Neural crest cell (in vitro differentiated cells): ENCODE data around the gene PRR7. TPM values are rescaled to one million over a fixed set of nuclear protein-coding genes. Genes with fewer than 3 reads are reported as not detected.
A peak's percentile ranks its signal among the peaks of the same experiment; 100 is the strongest.

Experiments
- DNase-seq: peaks from one replicate; pipeline ENCODE4 v3.0.0; 2021; ENCODE audit warnings: low read depth, mixed read lengths, low spot score
- H3K27ac Mint-ChIP-seq: one replicate; pipeline ENCODE4 v1.8.0; 2021; ENCODE audit warnings: mild to moderate bottlenecking, mixed read lengths; ENCODE audit not compliant: unreplicated experiment
- H3K27me3 Mint-ChIP-seq: 2 replicates; pipeline ENCODE4 v1.8.0; 2021; ENCODE audit warnings: low read depth, mild to moderate bottlenecking, mixed read lengths
- H3K36me3 Mint-ChIP-seq: 2 replicates; pipeline ENCODE4 v1.8.0; 2021; ENCODE audit warnings: low read depth, mild to moderate bottlenecking, mixed read lengths
- H3K4me1 Mint-ChIP-seq: 2 replicates; pipeline ENCODE4 v1.8.0; 2021; ENCODE audit warnings: mixed read lengths
- H3K4me3 Mint-ChIP-seq: one replicate; pipeline ENCODE4 v1.8.0; 2021; ENCODE audit warnings: mild to moderate bottlenecking, mixed read lengths
- H3K9me3 Mint-ChIP-seq: 2 replicates; pipeline ENCODE4 v1.8.0; 2021; ENCODE audit warnings: mixed read lengths
- CTCF ChIP-seq: fragments of 200-600 bp; sonication (generic); conservative IDR thresholded peaks from 2 replicates; pipeline ENCODE4 v1.5.0; 2021; ENCODE audit warnings: antibody characterized with exemption, mild to moderate bottlenecking
- total RNA-seq: library from RNA; stranded (reverse); gene quantifications from 2 replicates; pipeline ENCODE4 v1.2.1, GENCODE V29; 2021

Gene PRR7
- total RNA-seq, 1 donor from 2014 or later = 19.0 TPM

GRCh38 chr5:177455661-177456590 lies 9.3 kb downstream of the PRR7 start:
- H3K27me3 Mint-ChIP-seq = peaks cover 35% of the 10 kb centered on the region
- peak overlapping the region; percentile 78 for H3K27ac Mint-ChIP-seq
- TF ChIP-seq CTCF = peak; percentile 96
- peak; percentile 98 for DNase-seq
- peaks cover 9% of the 10 kb centered on the region for H3K36me3 Mint-ChIP-seq
- H3K9me3 Mint-ChIP-seq = no peaks in the 10 kb centered on the region
- peaks cover 35% of the 10 kb centered on the region for H3K4me1 Mint-ChIP-seq
- H3K4me3 Mint-ChIP-seq = peak overlapping the region; percentile 93

GRCh38 chr5:177456591-177456964 lies 10.0 kb downstream of the PRR7 start:
- Mint-ChIP-seq H3K36me3 (peaks cover 12% of the 10 kb centered on the region), H3K4me3 (peak overlapping the region; percentile 93), H3K9me3 (no peaks in the 10 kb centered on the region), H3K27me3 (peaks cover 37% of the 10 kb centered on the region), H3K27ac (peak overlapping the region; percentile 78), H3K4me1 (peaks cover 37% of the 10 kb centered on the region)
- TF ChIP-seq CTCF = no peak
- DNase-seq = no peak

GRCh38 chr5:177456976-177457851 lies 10.6 kb downstream of the PRR7 start:
- Mint-ChIP-seq H3K36me3 (peaks cover 14% of the 10 kb centered on the region), H3K27me3 (peaks cover 33% of the 10 kb centered on the region), H3K4me3 (peak overlapping the region; percentile 95), H3K27ac (peak overlapping the region; percentile 97), H3K9me3 (no peaks in the 10 kb centered on the region), H3K4me1 (peaks cover 38% of the 10 kb centered on the region)
- TF ChIP-seq CTCF = peak; percentile 64
- peak; percentile 81 for DNase-seq

GRCh38 chr5:177457852-177458681 lies 11.5 kb downstream of the PRR7 start:
- no peaks in the 10 kb centered on the region for H3K9me3 Mint-ChIP-seq
- H3K4me1 Mint-ChIP-seq = peaks cover 34% of the 10 kb centered on the region
- H3K4me3 Mint-ChIP-seq = peak overlapping the region; percentile 95
- H3K27me3 Mint-ChIP-seq = peaks cover 25% of the 10 kb centered on the region
- no peak overlapping the region for H3K27ac Mint-ChIP-seq
- no peak for TF ChIP-seq CTCF
- no peak for DNase-seq
- H3K36me3 Mint-ChIP-seq = peaks cover 14% of the 10 kb centered on the region

- TF ChIP-seq CTCF = no peak
- no peak overlapping the region for H3K27ac Mint-ChIP-seq
- no peak for DNase-seq
- peak overlapping the region; percentile 47 for H3K4me3 Mint-ChIP-seq
- H3K4me1 Mint-ChIP-seq = peaks cover 27% of the 10 kb centered on the region
- H3K9me3 Mint-ChIP-seq = no peaks in the 10 kb centered on the region
- H3K36me3 Mint-ChIP-seq = peaks cover 21% of the 10 kb centered on the region
- H3K27me3 Mint-ChIP-seq = peaks cover 16% of the 10 kb centered on the region
These were observed 12.3 kb downstream of the PRR7 start for GRCh38 chr5:177458912-177459350.
